Endodermal cell (in vitro differentiated cells): Measurements from ENCODE around the gene FADS2. TPM values are rescaled to one million over a fixed set of nuclear protein-coding genes. Genes with fewer than 3 reads are reported as not detected.
A peak's percentile ranks its signal among the peaks of the same experiment; 100 is the strongest.

Experiments
- DNase-seq: peaks from one replicate; pipeline ENCODE4 v3.0.0-alpha.2; 2017
- H3K27ac ChIP-seq: 2 replicates; pipeline ENCODE4 v1.5.1; 2013; ENCODE audit warnings: mild to moderate bottlenecking, low read depth, low read length, moderate library complexity
- H3K27me3 ChIP-seq: 2 replicates; pipeline ENCODE4 v1.6.1; 2013; ENCODE audit warnings: mild to moderate bottlenecking, low read length, moderate library complexity; ENCODE audit not compliant: insufficient read depth, control insufficient read depth, poor library complexity, severe bottlenecking
- H3K36me3 ChIP-seq: 2 replicates; pipeline ENCODE4 v1.7.0; 2013; ENCODE audit warnings: mild to moderate bottlenecking, low read length, moderate library complexity; ENCODE audit not compliant: control insufficient read depth, insufficient read depth
- H3K4me1 ChIP-seq: one replicate; pipeline ENCODE4 v1.7.0; 2013; ENCODE audit warnings: low read length; ENCODE audit not compliant: control insufficient read depth, insufficient read depth
- H3K4me3 ChIP-seq: 2 replicates; pipeline ENCODE4 v1.5.1; 2013; ENCODE audit warnings: mild to moderate bottlenecking, low read length, moderate library complexity
- H3K9ac ChIP-seq: 2 replicates; pipeline ENCODE4 v1.6.1; 2013; ENCODE audit warnings: mild to moderate bottlenecking, low read length, moderate library complexity; ENCODE audit not compliant: poor library complexity, severe bottlenecking; ENCODE audit errors: extremely low read depth
- H3K9me3 ChIP-seq: 2 replicates; pipeline ENCODE4 v1.6.1; 2013; ENCODE audit warnings: mild to moderate bottlenecking, low read length, moderate library complexity; ENCODE audit not compliant: control insufficient read depth
- H3K27ac Mint-ChIP-seq: 2 replicates; pipeline ENCODE4 v1.8.0; 2020; ENCODE audit warnings: mixed read lengths
- H3K27me3 Mint-ChIP-seq: 2 replicates; pipeline ENCODE4 v1.8.0; 2021; ENCODE audit warnings: mild to moderate bottlenecking, mixed read lengths; ENCODE audit not compliant: insufficient read depth
- H3K36me3 Mint-ChIP-seq: 2 replicates; pipeline ENCODE4 v1.8.0; 2020; ENCODE audit warnings: low read depth, mixed read lengths
- H3K4me1 Mint-ChIP-seq: 2 replicates; pipeline ENCODE4 v1.8.0; 2020; ENCODE audit warnings: mixed read lengths
- H3K4me3 Mint-ChIP-seq: 2 replicates; pipeline ENCODE4 v1.8.0; 2020; ENCODE audit warnings: mild to moderate bottlenecking, moderate library complexity, mixed read lengths
- H3K9me3 Mint-ChIP-seq: 2 replicates; pipeline ENCODE4 v1.8.0; 2020; ENCODE audit warnings: mild to moderate bottlenecking, mixed read lengths
- WGBS, 2 experiments: methylation state at CpG; one replicate each; pipeline versions ENCODE4 v1.1.5 to v1.1.7; 2013; ENCODE audit warnings: missing lambda C conversion rate in 2 of 2, mixed read lengths in 1 of 2; ENCODE audit not compliant: insufficient coverage in 1 of 2, insufficient read length in 1 of 2; 5-methylcytosine and 5-hydroxymethylcytosine counted together
- total RNA-seq, 2 donors: library from RNA; stranded (reverse); fragmentation: NEBNext Ultra II Directional in 1 of 2; extraction: Animal tissue kit (Norgen Biotek cat#: 25700) in 1 of 2; gene quantifications; 2 replicates in 1 of 2; 3 replicates in 1 of 2; pipeline ENCODE4 v1.2.1, GENCODE V29; 2021
- TF ChIP-seq, protein P1 (sequence below): fragments of 200-600 bp; sonication (generic); conservative IDR thresholded peaks from 2 replicates; pipeline ENCODE4 v1.5.0; 2021; ENCODE audit warnings: antibody characterized with exemption, mild to moderate bottlenecking

The FADS2 gene
- total RNA-seq, 2 donors from 2014 or later = 344 to 381 TPM

DNA sequence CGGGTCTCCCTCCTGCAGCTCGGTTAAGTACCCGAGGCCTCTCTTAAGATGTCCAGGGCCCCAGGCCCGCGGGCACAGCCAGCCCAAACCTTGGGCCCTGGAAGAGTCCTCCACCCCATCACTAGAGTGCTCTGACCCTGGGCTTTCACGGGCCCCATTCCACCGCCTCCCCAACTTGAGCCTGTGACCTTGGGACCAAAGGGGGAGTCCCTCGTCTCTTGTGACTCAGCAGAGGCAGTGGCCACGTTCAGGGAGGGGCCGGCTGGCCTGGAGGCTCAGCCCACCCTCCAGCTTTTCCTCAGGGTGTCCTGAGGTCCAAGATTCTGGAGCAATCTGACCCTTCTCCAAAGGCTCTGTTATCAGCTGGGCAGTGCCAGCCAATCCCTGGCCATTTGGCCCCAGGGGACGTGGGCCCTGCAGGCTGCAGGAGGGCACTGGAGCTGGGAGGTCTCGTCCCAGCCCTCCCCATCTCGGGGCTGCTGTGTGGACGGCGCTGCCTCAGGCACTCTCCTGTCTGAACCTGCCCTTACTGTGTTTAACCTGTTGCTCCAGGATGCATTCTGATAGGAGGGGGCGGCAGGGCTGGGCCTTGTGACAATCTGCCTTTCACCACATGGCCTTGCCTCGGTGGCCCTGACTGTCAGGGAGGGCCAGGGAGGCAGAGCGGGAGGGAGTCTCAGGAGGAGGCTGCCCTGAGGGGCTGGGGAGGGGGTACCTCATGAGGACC, 38.3 kb downstream of the FADS2 start:
- TF ChIP-seq, protein P1, sequence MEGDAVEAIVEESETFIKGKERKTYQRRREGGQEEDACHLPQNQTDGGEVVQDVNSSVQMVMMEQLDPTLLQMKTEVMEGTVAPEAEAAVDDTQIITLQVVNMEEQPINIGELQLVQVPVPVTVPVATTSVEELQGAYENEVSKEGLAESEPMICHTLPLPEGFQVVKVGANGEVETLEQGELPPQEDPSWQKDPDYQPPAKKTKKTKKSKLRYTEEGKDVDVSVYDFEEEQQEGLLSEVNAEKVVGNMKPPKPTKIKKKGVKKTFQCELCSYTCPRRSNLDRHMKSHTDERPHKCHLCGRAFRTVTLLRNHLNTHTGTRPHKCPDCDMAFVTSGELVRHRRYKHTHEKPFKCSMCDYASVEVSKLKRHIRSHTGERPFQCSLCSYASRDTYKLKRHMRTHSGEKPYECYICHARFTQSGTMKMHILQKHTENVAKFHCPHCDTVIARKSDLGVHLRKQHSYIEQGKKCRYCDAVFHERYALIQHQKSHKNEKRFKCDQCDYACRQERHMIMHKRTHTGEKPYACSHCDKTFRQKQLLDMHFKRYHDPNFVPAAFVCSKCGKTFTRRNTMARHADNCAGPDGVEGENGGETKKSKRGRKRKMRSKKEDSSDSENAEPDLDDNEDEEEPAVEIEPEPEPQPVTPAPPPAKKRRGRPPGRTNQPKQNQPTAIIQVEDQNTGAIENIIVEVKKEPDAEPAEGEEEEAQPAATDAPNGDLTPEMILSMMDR = no peak
- WGBS, 2 experiments = 92 to 97% methylated on average over 7 to 18 of the region's 18 CpGs
- Mint-ChIP-seq H3K4me1 (peaks cover 10% of the 10 kb centered on the region), H3K27me3 (peaks cover 3% of the 10 kb centered on the region), H3K36me3 (peaks cover 26% of the 10 kb centered on the region), H3K9me3 (no peaks in the 10 kb centered on the region), H3K4me3 (no peak overlapping the region), H3K27ac (no peak overlapping the region)
- DNase-seq = no peak
- H3K9ac ChIP-seq = no peak overlapping the region
- peaks cover 2% of the 10 kb centered on the region for H3K27me3 ChIP-seq
- H3K27ac ChIP-seq = peak overlapping the region; percentile 21
- peaks cover 38% of the 10 kb centered on the region for H3K36me3 ChIP-seq
- H3K4me3 ChIP-seq = no peak overlapping the region
- H3K9me3 ChIP-seq = no peaks in the 10 kb centered on the region
- no peaks in the 10 kb centered on the region for H3K4me1 ChIP-seq

DNA sequence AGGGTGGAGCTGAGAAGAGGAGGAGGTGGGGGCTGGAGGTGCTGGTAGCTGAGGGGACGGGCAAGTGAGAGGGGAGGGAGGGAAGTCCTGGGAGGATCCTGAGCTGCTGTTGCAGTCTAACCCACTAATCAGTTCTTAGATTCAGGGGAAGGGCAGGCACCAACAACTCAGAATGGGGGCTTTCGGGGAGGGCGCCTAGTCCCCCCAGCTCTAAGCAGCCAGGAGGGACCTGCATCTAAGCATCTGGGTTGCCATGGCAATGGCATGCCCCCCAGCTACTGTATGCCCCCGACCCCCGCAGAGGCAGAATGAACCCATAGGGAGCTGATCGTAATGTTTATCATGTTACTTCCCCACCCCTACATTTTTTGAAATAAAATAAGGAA, 38.9 kb downstream of the FADS2 start:
- Histone ChIP-seq H3K27me3 (peaks cover 8% of the 10 kb centered on the region), H3K4me1 (no peaks in the 10 kb centered on the region), H3K9ac (no peak overlapping the region), H3K36me3 (peaks cover 32% of the 10 kb centered on the region), H3K4me3 (no peak overlapping the region), H3K27ac (peak overlapping the region; percentile 21), H3K9me3 (no peaks in the 10 kb centered on the region)
- peaks cover 10% of the 10 kb centered on the region for H3K4me1 Mint-ChIP-seq
- no peaks in the 10 kb centered on the region for H3K9me3 Mint-ChIP-seq
- TF ChIP-seq, protein P1 = no peak
- peaks cover 21% of the 10 kb centered on the region for H3K36me3 Mint-ChIP-seq
- no peak overlapping the region for H3K4me3 Mint-ChIP-seq
- peaks cover 6% of the 10 kb centered on the region for H3K27me3 Mint-ChIP-seq
- no peak for DNase-seq
- no peak overlapping the region for H3K27ac Mint-ChIP-seq
- WGBS, 2 experiments = 94% methylated on average over 2 to 6 of the region's 6 CpGs

DNA sequence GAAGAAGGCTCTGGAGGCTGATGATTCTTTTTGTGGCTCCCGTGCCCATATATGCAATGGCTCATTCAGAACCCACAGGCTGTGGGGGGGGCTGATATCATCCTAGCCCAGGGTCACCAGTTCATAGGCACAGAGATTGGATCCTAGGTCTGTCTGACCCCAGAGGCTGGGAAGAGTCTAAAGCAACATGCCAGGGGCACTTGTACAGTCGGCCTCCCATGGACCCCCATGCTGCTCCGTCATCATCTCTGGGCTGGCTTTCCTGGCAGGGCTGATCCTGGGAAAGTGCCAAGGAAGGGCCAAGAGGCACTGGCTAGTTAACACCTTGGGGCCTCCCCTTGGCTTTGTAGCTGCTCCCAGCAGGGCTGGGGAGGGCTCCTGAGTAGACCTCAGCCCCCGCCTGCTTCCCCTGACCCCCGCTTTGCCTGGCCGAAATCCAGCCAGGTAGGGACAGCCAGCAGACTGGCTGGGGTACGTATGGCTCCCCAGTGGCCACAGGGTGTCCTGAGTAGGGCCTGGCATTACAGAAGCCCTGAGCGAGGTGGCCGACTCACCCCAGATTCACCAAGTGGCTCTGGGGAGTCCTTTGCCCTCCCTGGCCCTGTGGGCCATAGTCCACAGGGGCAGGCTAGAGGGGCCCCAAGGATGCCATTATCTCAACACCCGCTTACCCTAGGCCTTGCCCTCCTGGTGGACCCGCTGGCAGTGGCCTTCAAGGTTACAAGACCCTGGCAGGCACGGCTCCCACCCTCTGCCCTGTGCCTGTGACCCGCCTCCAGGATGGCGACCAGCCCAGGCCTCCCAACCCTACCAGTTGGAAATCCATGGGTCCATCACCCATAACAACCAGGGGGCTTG, 40.7 kb downstream of the FADS2 start:
- Mint-ChIP-seq H3K4me3 (no peak overlapping the region), H3K9me3 (no peaks in the 10 kb centered on the region), H3K36me3 (peaks cover 17% of the 10 kb centered on the region), H3K27ac (peak overlapping the region; percentile 44), H3K27me3 (peaks cover 10% of the 10 kb centered on the region), H3K4me1 (peaks cover 10% of the 10 kb centered on the region)
- no peaks in the 10 kb centered on the region for H3K9me3 ChIP-seq
- no peak overlapping the region for H3K9ac ChIP-seq
- peak overlapping the region; percentile 67 for H3K27ac ChIP-seq
- TF ChIP-seq, protein P1 = no peak
- H3K4me1 ChIP-seq = no peaks in the 10 kb centered on the region
- H3K36me3 ChIP-seq = peaks cover 22% of the 10 kb centered on the region
- peak; percentile 69 for DNase-seq
- no peak overlapping the region for H3K4me3 ChIP-seq
- H3K27me3 ChIP-seq = peaks cover 13% of the 10 kb centered on the region
- WGBS, 2 experiments = 81 to 84% methylated on average over 7 to 14 of the region's 14 CpGs
